Glomerular visceral epithelial cell (primary cell): Measurements from ENCODE around the gene PELO.
"Not testable (repeated sequence)": the region's sequence is repeated elsewhere in the genome, so short reads cannot be mapped to it uniquely, and the experiment has no call there.

Source experiments
- DNase-seq: peaks from one replicate; pipeline ENCODE4 v3.0.0-alpha.2; 2016; ENCODE audit errors: extremely low spot score

PELO gene

DNA sequence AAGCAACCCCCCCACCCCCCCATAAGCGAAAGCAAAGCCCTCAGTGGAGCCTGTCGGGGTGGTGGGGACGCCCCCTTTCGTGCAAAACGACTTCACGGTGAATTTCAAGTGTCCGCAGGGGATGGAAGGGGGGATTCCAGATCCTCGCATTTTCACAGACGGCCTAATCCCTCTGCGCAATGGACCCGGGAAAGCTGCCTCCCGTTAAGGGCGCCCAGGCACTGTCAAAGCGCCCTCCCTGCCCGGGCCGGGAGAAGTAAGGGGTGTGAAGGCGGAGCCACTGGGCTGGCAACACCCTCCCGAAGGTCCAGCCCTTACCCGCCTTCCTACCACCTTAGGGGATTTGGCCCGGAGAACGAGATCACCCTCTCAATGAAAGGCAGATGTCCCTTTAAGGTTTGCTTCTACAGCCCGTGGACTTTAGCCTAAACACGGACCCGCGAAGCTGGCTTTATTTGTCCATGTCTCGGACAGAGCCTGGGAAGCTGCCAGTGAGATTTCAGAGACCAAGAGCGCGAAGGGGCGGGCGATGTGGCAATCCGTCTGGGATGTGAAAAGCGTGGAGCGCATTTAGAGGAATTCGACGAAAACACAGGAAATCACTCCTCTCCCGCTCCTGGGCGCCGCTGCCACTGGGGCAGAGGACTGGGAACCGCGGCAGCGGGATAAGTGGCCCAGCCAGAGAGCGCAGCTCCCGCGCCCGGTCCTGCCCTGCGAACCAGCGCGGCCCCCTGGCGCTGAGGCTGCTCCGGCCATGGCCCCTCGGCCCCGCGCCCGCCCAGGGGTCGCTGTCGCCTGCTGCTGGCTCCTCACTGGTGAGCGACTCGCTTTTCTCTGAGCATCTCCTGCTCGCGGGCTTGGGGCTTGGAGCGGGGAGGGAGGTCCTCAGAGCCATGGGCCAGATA is at the start of gene PELO, which contains the start of gene ITGA1:
PELO (plus strand) TSS at position 317 of the 905 bp plus-strand sequence. CDS start 12,479 bp downstream, outside the sequence.
ITGA1 (plus strand) TSS at position 317 of the 905 bp plus-strand sequence; CDS start at position 755, 438 bp downstream.
- DNase-seq: peak; percentile 82

DNA sequence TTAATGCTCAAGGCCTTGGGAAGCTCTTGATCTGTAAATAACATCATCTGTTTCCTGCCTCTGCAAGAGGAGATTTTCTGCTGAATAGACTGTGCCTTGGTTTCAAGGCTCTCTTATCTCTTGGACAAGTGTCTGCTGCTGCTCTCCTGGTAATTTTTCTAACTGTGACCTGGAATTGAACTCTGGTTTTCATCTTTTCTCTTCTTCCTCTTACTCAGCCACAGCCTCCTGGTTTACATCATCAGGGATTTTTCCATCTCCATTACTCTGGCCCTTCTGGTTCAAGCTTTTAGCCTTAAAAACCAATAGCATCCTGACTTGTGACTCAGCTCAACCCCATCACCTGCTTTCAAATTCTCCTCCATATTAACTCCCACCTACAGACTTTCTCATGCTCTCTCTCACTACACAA is 49.6 kb upstream of the PELO start:
- DNase-seq: no peak

GRCh38 chr5:52740007-52740406 is 47.7 kb upstream of the PELO start:
- DNase-seq: no peak

DNA sequence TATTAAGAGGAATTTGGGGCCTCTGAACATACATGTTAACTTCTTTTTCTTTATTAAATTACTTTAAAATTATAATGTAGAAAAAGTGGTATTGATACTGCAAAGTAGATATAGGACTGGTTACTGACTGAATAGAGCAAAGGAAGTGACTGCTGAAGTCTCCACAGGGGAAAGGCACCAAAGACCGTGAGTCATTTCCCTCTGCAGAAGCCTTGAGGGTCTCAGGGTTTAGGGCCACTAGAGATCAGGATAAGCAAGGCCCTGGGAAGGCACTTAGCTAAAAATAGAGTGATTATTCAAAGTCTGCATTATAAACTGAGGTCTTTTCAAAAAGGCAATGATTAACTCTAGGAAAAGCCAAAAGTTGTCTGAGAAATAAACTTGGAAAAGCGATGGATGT is 44.7 kb upstream of the PELO start:
- no peak for DNase-seq

- no peak for DNase-seq
These were observed 44.2 kb upstream of the PELO start for GRCh38 chr5:52743529-52743928.

- peak; percentile 2 for DNase-seq
These were observed 43.7 kb upstream of the PELO start for GRCh38 chr5:52743970-52744369.

- DNase-seq: not testable (repeated sequence)
These were observed 42.8 kb upstream of the PELO start for GRCh38 chr5:52744867-52745458.

DNA sequence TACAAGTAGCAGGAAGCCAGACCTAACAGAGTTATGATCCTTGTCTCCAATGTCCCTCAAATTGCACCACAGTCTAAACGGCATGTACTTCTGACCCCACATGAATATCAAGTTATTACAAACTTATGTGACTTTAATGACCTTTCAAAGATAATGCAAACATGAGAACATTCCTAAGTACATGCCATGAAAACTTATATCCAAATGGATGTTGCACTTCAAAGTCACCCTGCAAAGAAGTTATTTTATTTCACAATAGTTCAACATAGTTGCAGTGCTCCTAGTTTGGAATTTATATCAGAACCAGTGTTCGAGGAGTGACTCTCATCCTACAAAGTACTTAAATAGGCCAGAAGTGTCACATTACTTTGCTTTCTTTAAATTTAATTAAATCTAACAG is 41.2 kb upstream of the PELO start:
- no peak for DNase-seq

DNA sequence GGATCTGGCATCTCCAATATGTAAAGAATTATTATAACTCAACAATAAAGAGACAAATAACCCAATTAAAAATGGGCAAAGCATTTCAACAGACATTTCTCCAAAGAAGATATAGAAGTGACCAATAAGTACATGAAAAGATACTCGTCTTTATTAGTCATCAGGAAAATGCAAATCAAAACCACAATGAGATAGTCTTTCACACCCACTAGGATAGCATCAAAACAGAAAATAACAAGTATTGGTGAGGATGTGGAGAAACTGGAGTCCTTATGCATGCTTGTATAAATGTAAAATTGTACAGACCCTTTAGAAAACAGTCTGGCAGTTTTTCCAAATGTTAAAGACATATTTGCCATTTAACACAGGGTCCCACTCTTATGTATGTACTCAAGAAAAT is 39.1 kb upstream of the PELO start:
- no peak for DNase-seq

- no peak for DNase-seq
These were observed 38.0 kb upstream of the PELO start for GRCh38 chr5:52749666-52750065.

DNA sequence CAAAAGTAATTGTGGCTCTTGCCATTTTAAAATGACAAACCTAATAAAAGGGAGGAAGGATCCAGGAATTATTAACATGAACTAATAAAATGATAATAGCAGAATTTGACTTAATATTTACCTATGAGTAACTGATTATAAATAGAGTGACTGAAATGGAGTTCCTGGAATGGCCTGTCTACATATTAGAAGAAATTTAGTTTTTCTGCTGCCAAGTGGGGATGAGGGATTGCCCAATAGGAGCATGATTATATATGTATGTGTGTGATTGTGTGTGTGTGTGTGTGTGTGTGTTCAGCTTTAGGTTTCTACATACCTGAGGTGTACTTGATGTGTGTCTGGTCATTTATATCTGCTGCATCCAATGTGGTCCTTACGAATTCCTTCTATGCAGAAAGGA is 36.6 kb upstream of the PELO start:
- DNase-seq: no peak

DNA sequence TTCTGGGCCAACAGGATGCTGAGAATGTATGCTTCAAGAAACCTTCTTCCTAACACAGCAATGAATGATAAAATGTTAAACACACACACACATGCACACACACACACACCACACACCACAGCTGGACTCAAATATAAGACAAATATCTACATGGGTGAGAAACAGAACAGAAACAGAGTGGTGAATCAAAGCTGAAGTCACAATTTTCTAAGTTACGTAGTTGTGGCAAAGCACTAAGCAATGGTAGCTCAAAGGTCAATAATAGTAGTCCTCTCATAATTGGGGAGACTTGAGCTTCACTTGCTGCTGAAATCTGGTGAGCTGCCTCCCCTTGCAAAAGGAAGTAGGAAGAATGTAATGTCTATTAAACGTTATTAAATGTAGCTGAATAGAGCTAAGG is 33.7 kb upstream of the PELO start:
- no peak for DNase-seq

GRCh38 chr5:52757527-52757926 is 30.2 kb upstream of the PELO start:
- no peak for DNase-seq

DNA sequence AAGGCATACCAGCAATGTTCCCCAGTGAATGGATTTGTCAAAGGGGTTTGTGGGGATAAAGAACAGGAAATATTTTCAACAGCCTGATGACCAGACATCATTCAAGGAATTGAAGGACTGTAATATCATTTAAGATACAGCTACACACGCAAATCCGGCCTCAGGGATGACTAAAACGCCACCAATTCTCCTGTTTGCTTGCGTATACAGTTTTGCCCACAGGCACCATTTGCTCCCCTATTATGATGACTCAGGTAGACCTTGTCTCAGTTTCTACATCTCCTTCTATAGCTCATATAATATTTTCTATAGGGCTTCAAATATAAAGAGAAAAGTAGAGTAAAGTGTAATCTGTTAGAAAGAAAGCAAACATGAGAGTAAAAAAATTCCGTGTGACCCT is 29.7 kb upstream of the PELO start:
- no peak for DNase-seq

DNA sequence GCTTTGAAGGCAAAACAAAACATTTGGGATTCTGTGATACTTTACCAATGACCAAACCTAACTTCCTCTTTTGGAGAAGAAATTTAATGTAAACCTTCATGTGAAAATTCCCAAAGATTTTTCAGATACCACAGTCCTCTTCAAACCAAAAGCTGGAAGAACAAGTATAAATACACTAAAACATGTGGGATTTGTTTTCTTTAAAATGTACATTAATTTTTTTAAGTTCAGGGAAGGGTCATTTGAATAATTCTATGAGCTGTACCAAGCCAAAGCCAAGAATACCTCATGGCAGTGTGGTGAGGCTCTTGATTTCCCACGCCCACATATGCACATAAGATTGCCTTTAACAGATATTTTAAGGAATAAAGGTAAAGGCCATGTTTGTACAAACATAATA is 28.4 kb upstream of the PELO start:
- DNase-seq: no peak

DNA sequence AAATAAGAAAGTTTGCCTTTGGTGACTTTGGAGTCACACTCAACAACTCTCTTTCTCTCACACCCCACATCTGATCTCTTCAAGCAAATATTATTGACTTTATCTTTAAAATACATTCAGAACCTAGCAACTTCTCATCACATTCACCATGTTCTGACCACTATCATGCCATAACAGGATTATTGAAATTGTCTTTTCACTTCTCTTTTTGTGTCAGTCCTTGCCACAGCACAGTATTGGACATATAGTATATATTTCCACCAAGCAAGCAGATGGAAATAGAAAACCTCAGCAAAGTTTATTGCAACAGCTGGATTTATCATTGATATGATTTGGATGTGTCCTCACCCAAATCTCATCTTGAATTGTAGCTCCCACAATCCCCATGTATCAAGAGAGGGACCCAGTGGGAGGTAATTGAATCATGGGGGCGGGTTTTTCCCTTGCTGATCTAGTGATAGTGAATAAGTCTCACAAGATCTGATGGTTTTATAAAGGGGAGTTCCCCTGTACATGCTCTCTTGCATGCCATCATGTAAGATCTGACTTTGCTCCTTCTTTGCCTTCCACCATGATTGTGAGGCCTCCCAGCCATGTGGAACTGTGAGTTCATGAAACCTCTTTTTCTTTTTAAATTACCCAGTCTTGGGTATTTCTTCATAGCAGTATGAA is 26.9 kb upstream of the PELO start:
- no peak for DNase-seq

GRCh38 chr5:52767217-52767743 is 20.4 kb upstream of the PELO start:
- DNase-seq: no peak

- no peak for DNase-seq
These were observed 19.8 kb upstream of the PELO start for GRCh38 chr5:52767766-52768480.

GRCh38 chr5:52769061-52769460 is 18.7 kb upstream of the PELO start:
- DNase-seq: no peak

DNA sequence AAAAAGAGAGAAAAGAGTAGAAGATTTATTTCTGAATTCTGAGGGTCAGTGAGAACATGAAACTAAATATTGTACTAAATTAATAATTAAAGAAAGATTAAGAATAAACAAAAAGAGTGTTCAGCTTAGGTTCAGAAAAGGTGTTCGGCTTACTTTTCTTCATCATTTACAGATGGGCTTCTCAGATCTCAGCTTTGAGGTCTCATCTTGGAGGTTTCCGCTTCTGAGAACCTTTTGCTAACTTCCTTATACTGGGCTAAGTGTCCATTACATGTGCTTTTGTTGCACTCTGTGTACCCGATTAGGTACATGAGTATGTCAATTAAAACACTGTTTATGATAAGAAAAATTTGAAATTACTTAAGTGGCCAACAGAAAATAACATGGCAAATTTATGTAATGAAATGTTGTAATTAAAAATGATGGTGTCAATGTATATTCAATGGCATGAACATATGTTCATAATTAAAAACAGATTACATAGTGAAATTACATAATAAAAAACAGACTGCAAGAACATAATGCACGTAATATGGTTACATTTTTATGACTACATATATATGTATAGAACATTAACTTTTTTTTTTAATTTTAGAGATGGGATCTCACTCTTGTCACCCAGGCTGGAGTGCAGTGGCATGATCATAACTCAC is 17.3 kb upstream of the PELO start:
- no peak for DNase-seq

DNA sequence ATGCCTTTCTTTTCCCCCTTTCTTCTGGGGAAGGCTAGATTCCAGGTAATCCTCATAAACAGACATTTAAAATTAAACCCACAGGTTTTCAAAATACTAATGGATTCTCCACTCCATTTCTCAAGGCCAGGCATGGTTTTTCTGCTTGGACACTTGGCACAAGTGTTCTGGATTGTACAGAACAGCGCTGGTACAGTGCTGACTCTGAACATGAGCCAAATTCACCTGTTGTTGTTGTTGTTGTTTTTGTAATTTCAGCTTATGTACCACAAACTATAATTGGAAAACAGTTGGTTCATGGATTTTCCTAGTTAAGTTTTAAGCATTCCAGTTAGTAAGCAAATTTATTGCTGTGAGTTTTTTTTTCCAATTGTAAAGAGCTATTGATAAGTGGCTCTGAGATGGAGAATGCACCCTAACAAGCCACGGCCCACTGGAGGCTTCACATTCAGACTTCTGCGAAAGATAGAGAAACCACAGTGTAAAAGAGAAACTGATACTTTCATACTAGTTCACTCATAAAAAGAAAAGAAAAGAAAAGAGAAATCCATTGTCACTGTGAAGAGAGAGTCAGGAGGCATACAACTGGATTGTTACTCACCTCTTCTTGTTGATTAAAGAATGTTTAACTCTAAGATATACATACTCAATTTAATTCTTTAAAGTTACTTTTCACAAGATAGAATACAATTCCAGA is 16.2 kb upstream of the PELO start:
- DNase-seq: no peak
